Left lung (tissue), 10 donors: ENCODE results near the gene OR52W1. TPM values are rescaled to one million over a fixed set of nuclear protein-coding genes. Genes with fewer than 3 reads are reported as not detected.
A peak's percentile ranks its signal among the peaks of the same experiment; 100 is the strongest.

Experiments
- ATAC-seq: fragments of 200-7000 bp; cut with Tn5 transposase; one replicate; pipeline ENCODE4 v1.9.1; 2020; ENCODE audit warnings: moderate library complexity
- DNase-seq, 4 donors: peaks; one replicate each; pipeline ENCODE4 v3.0.0-alpha.2; 2013 to 2020
- H3K27ac ChIP-seq, 2 donors: fragments of 200-600 bp; sonication (generic) in 1 of 2; one replicate each; pipeline versions ENCODE4 v1.5.0 to v1.8.0; 2020 to 2021
- H3K27me3 ChIP-seq, 2 donors: fragments of 200-600 bp; sonication (generic) in 1 of 2; one replicate each; pipeline versions ENCODE4 v1.5.0 to v1.8.0; 2020 to 2021
- H3K36me3 ChIP-seq, 2 donors: fragments of 200-600 bp; sonication (generic) in 1 of 2; one replicate each; pipeline versions ENCODE4 v1.5.0 to v1.8.0; 2020 to 2021
- H3K4me1 ChIP-seq, 2 donors: fragments of 200-600 bp; one replicate each; pipeline ENCODE4 v1.8.0; 2021
- H3K4me3 ChIP-seq, 2 donors: fragments of 200-600 bp; sonication (generic) in 1 of 2; one replicate each; pipeline versions ENCODE4 v1.5.0 to v1.8.0; 2020 to 2021; ENCODE audit warnings: mild to moderate bottlenecking in 1 of 2
- H3K9me3 ChIP-seq, 2 donors: fragments of 200-600 bp; sonication (generic) in 1 of 2; one replicate each; pipeline versions ENCODE4 v1.5.0 to v1.8.0; 2020 to 2021
- CTCF ChIP-seq, 2 donors: fragments of 200-600 bp; sonication (generic) in 1 of 2; IDR thresholded peaks; one replicate each; pipeline versions ENCODE4 v1.5.0 to v1.8.0; 2021; ENCODE audit warnings: antibody characterized with exemption in 2 of 2
- intact Hi-C, 2 donors: fragments of 100-400 bp; cut with DNase I; formaldehyde crosslinking; loops; one replicate each; pipeline versions ENCODE4 v1.11.2 to v1.14.2; 2022
- polyA plus RNA-seq, 6 donors: library from polyadenylated mRNA; unstranded; fragments of 120-200 nt; gene quantifications; one replicate each; pipeline ENCODE4 v1.2.1, GENCODE V29; 2013; ENCODE audit not compliant: insufficient read length in 6 of 6
- total RNA-seq, 2 donors: library from RNA; stranded (reverse); fragmentation: NEBNext Ultra II Directional; extraction: Animal tissue kit (Norgen Biotek cat#: 25700); gene quantifications; one replicate each; pipeline ENCODE4 v1.2.1, GENCODE V29; 2021
- donor health status: DM: no; HTN: yes; CAD: no.
- donor health status: DM: no; HTN: no; CAD: no.

The OR52W1 gene
- total and polyA plus RNA-seq, 8 donors: 0.24 to 0.29 TPM; not detected in 6

GRCh38 chr11:6224421-6224820 lies 25.4 kb downstream of the OR52W1 start:
- Histone ChIP-seq H3K4me1 (peaks cover 0 to 44% of the 10 kb centered on the region in 2 donors), H3K27me3 (no peaks in the 10 kb centered on the region), H3K9me3 (no peaks in the 10 kb centered on the region), H3K36me3 (peaks cover 4 to 48% of the 10 kb centered on the region in 2 donors), H3K27ac (peak overlapping the region in 1 of 2 donors; percentile 72), H3K4me3 (no peak overlapping the region)
- intact Hi-C loops: no loop called here
- TF ChIP-seq CTCF (IDR thresholded peaks at IDR 0.05): no peak
- ATAC-seq (no peak), DNase-seq (no peak)

- ATAC-seq (no peak), DNase-seq (no peak)
- Histone ChIP-seq H3K27ac (peak overlapping the region; percentile 24 to 72), H3K9me3 (no peaks in the 10 kb centered on the region), H3K4me3 (no peak overlapping the region), H3K4me1 (peaks cover 0 to 44% of the 10 kb centered on the region in 2 donors), H3K27me3 (no peaks in the 10 kb centered on the region), H3K36me3 (peaks cover 4 to 42% of the 10 kb centered on the region in 2 donors)
- TF ChIP-seq CTCF (IDR thresholded peaks at IDR 0.05): no peak
- intact Hi-C loops: no loop called here
Measured at GRCh38 chr11:6225024-6225423, 26.0 kb downstream of the OR52W1 start.

- TF ChIP-seq CTCF (IDR thresholded peaks at IDR 0.05): no peak
- H3K27me3 ChIP-seq: no peaks in the 10 kb centered on the region
- peaks cover 4 to 36% of the 10 kb centered on the region in 2 donors for H3K36me3 ChIP-seq
- no peak for DNase-seq
- no peak overlapping the region for H3K4me3 ChIP-seq
- no peaks in the 10 kb centered on the region for H3K9me3 ChIP-seq
- intact Hi-C loops: no loop called here
- peak; percentile 41 for ATAC-seq
- peak overlapping the region; percentile 24 to 72 for H3K27ac ChIP-seq
- H3K4me1 ChIP-seq: peaks cover 0 to 51% of the 10 kb centered on the region in 2 donors
Measured at GRCh38 chr11:6225896-6226295, 26.9 kb downstream of the OR52W1 start.

- intact Hi-C loops: no loop called here
- no peak for ATAC-seq
Measured at GRCh38 chr11:6228520-6228919, 29.5 kb downstream of the OR52W1 start.

GRCh38 chr11:6229911-6230310 lies 30.9 kb downstream of the OR52W1 start:
- Histone ChIP-seq H3K9me3 (no peaks in the 10 kb centered on the region), H3K4me1 (peaks cover 0 to 80% of the 10 kb centered on the region in 2 donors), H3K27ac (peak overlapping the region in 1 of 2 donors; percentile 60), H3K27me3 (no peaks in the 10 kb centered on the region), H3K36me3 (no peaks in the 10 kb centered on the region), H3K4me3 (no peak overlapping the region)
- ATAC-seq (no peak), DNase-seq (no peak)
- intact Hi-C loops: no loop called here
- TF ChIP-seq CTCF (IDR thresholded peaks at IDR 0.05): no peak

More at GRCh38 chr11:6228520-6228919, 29.5 kb downstream of the OR52W1 start:
- no peaks in the 10 kb centered on the region for H3K9me3 ChIP-seq
- H3K36me3 ChIP-seq: peaks cover 0 to 10% of the 10 kb centered on the region in 2 donors
- no peaks in the 10 kb centered on the region for H3K27me3 ChIP-seq
- no peak overlapping the region for H3K27ac ChIP-seq
- H3K4me3 ChIP-seq: no peak overlapping the region
- no peak for TF ChIP-seq CTCF (IDR thresholded peaks at IDR 0.05)
- DNase-seq: no peak
- peaks cover 0 to 77% of the 10 kb centered on the region in 2 donors for H3K4me1 ChIP-seq
